IMR-90 (cell line): ENCODE results near the gene NEDD4L.

Experiments used
- BHLHE40 ChIP-seq: fragments of 150-350 bp; IDR thresholded peaks from 2 replicates; pipeline ENCODE4 v1.6.1; 2016; ENCODE audit warnings: mild to moderate bottlenecking, low read depth, low read length
- CEBPB ChIP-seq: IDR thresholded peaks from 2 replicates; pipeline ENCODE4 v1.6.1; 2012; ENCODE audit warnings: low read depth, low read length, improper control_type of control experiment
- CTCF ChIP-seq: conservative IDR thresholded peaks from 2 replicates; pipeline ENCODE4 v1.5.1; 2012; ENCODE audit warnings: mild to moderate bottlenecking, low read depth, low read length, improper control_type of control experiment
- POLR2A ChIP-seq: IDR thresholded peaks from 2 replicates; pipeline ENCODE4 v1.6.1; 2012; ENCODE audit warnings: mild to moderate bottlenecking, low read depth, low read length
- RFX5 ChIP-seq: IDR thresholded peaks from 2 replicates; pipeline ENCODE4 v1.8.0; 2012; ENCODE audit warnings: low read depth, mild to moderate bottlenecking, low read length, moderate library complexity

GRCh38 chr18:58438161-58438957 lies 394.3 kb downstream of the NEDD4L start:
- TF ChIP-seq CTCF (no peak), POLR2A (no peak), BHLHE40 (no peak), CEBPB (no peak), RFX5 (no peak)
